K562 (cell line): ENCODE measurements around the gene ZNF566. TPM values are rescaled to one million over a fixed set of nuclear protein-coding genes. Genes with fewer than 3 reads are reported as not detected.

Experiments used
- ATAC-seq: fragments of 200-7000 bp; cut with Tn5 transposase; 3 replicates; pipeline ENCODE4 v1.9.1; 2020; ENCODE audit warnings: moderate library complexity
- Bru-seq: library from RNA; stranded (reverse); fragments of 400-500 nt; gene quantifications from one replicate; lab custom pipeline; 2021; lab: Mats Ljungman, UMichigan
- BruChase-seq, 2 experiments: library from RNA; stranded (reverse); fragments of 400-500 nt; gene quantifications; one replicate each; lab custom pipeline; 2021; lab: Mats Ljungman, UMichigan
- BruUV-seq: library from RNA; stranded (reverse); fragments of 400-500 nt; replicated peaks from 2 replicates; lab custom pipeline; 2021; lab: Mats Ljungman, UMichigan
- CTCF ChIA-PET: fragments of 300-600 bp; formaldehyde crosslinking; extraction: SDS; loops from one replicate; lab custom pipeline; 2021; ENCODE audit warnings: low intra/inter-chr PET ratio; lab: Yijun Ruan, JAX
- POLR2A ChIA-PET: fragments of 300-600, 350-650 bp; sonication (Branson Sonifier 250); formaldehyde crosslinking; extraction: SDS; loops from one replicate; lab custom pipeline; 2021; ENCODE audit warnings: antibody characterized with exemption, inconsistent platforms; lab: Yijun Ruan, JAX
- DNase-seq, 4 experiments: peaks; one replicate each; pipeline versions ENCODE4 v3.0.0 to v3.0.0-alpha.2; 2011 to 2018; ENCODE audit warnings: low spot score in 3 of 4, mixed read lengths in 3 of 4; ENCODE audit errors: extremely low read depth in 1 of 4
- FAIRE-seq: peaks from 2 replicates; lab custom pipeline; 2011; peaks lifted over from hg19 to GRCh38; lab: Jason Lieb, UNC
- H2AFZ ChIP-seq: 2 replicates; pipeline ENCODE4 v1.6.0; 2011; ENCODE audit warnings: low read depth, low read length, control low read depth, inconsistent platforms
- H3K27ac ChIP-seq: fragments of 200-600 bp; 3 replicates; pipeline ENCODE4 v1.8.0; 2011; ENCODE audit warnings: low read depth, mild to moderate bottlenecking, control low read depth, inconsistent platforms, low read length, moderate library complexity, mixed read lengths; ENCODE audit errors: extremely low read depth
- H3K27me3 ChIP-seq, 2 experiments: fragments of 300-600 bp in 1 of 2; 2 replicates in 1 of 2; 3 replicates in 1 of 2; pipeline versions ENCODE4 v1.6.0 to v1.8.0; 2011; ENCODE audit warnings: inconsistent platforms in 2 of 2, low read length in 2 of 2, mild to moderate bottlenecking in 1 of 2, mixed read lengths in 1 of 2, moderate library complexity in 1 of 2; ENCODE audit not compliant: control insufficient read depth in 2 of 2, insufficient read depth in 2 of 2
- H3K36me3 ChIP-seq: fragments of 300-600 bp; 3 replicates; pipeline ENCODE4 v1.8.0; 2011; ENCODE audit warnings: mild to moderate bottlenecking, low read length, inconsistent platforms; ENCODE audit not compliant: control insufficient read depth, insufficient read depth
- H3K4me1 ChIP-seq, 2 experiments: fragments of 200-600 bp in 1 of 2; replicated peaks in 1 of 2; 2 replicates in 1 of 2; 3 replicates in 1 of 2; pipeline versions ENCODE4 v1.5.1 to v1.8.0; 2011; ENCODE audit warnings: inconsistent platforms in 2 of 2, low read length in 2 of 2, mild to moderate bottlenecking in 1 of 2, mixed read lengths in 1 of 2, moderate library complexity in 1 of 2; ENCODE audit not compliant: control insufficient read depth in 2 of 2, insufficient read depth in 2 of 2
- H3K4me2 ChIP-seq: 2 replicates; pipeline ENCODE4 v1.6.1; 2011; ENCODE audit warnings: low read length, control low read depth, inconsistent platforms, mixed read lengths; ENCODE audit not compliant: insufficient read depth
- H3K4me3 ChIP-seq: fragments of 200-600 bp; sonication (generic), shearing (Covaris generic); 2 replicates; pipeline ENCODE4 v1.5.1; 2016; ENCODE audit warnings: control low read depth, inconsistent platforms
- H3K79me2 ChIP-seq: fragments of 200-600 bp; 3 replicates; pipeline ENCODE4 v1.8.0; 2011; ENCODE audit warnings: low read length, inconsistent platforms; ENCODE audit not compliant: control insufficient read depth, insufficient read depth
- H3K9ac ChIP-seq, 2 experiments: 2 replicates each; pipeline versions ENCODE4 v1.6.0 to v1.6.1; 2011; ENCODE audit warnings: low read depth in 2 of 2, low read length in 2 of 2, control low read depth in 1 of 2, inconsistent platforms in 1 of 2, mild to moderate bottlenecking in 1 of 2, mixed read lengths in 1 of 2; ENCODE audit not compliant: insufficient read depth in 1 of 2
- H3K9me1 ChIP-seq: one replicate; pipeline ENCODE4 v1.6.0; 2011; ENCODE audit warnings: inconsistent platforms, mild to moderate bottlenecking, low read length, moderate library complexity; ENCODE audit not compliant: control insufficient read depth, insufficient read depth
- H3K9me3 ChIP-seq: replicated peaks from 2 replicates; pipeline ENCODE4 v1.5.1; 2011; ENCODE audit warnings: low read depth, low read length, inconsistent platforms; ENCODE audit not compliant: control insufficient read depth, insufficient read depth
- H4K20me1 ChIP-seq: replicated peaks from 2 replicates; pipeline ENCODE4 v1.6.1; 2011; ENCODE audit warnings: low read length, inconsistent platforms, mixed read lengths; ENCODE audit not compliant: control insufficient read depth, insufficient read depth
- CBX5 ChIP-seq: IDR thresholded peaks from 2 replicates; pipeline ENCODE4 v1.6.1; 2014; ENCODE audit warnings: low read depth, borderline replicate concordance
- DDX20 ChIP-seq: fragments of 450-650 bp; IDR thresholded peaks from 2 replicates; pipeline ENCODE4 v1.6.1; 2016; ENCODE audit warnings: missing genetic modification characterization, low read depth, mild to moderate bottlenecking, missing compliant biosample characterization, moderate library complexity
- EGR1 ChIP-seq: fragments of 450-650 bp; conservative IDR thresholded peaks from 2 replicates; pipeline ENCODE4 v1.6.1; 2017; ENCODE audit warnings: mild to moderate bottlenecking
- FOS ChIP-seq: IDR thresholded peaks from 3 replicates; pipeline ENCODE4 v1.6.1; 2011; ENCODE audit not compliant: insufficient read length; ENCODE audit errors: extremely low read depth
- HDAC8 ChIP-seq: fragments of 450-650 bp; IDR thresholded peaks from 2 replicates; pipeline ENCODE4 v1.6.1; 2016; ENCODE audit warnings: mild to moderate bottlenecking, missing genetic modification characterization, moderate library complexity, missing compliant biosample characterization
- KLF1 ChIP-seq: fragments of 450-650 bp; IDR thresholded peaks from 2 replicates; pipeline ENCODE4 v1.6.1; 2016; ENCODE audit warnings: missing genetic modification characterization, missing compliant biosample characterization
- LARP7 ChIP-seq: fragments of 450-650 bp; IDR thresholded peaks from 2 replicates; pipeline ENCODE4 v1.6.1; 2016
- MXI1 ChIP-seq: IDR thresholded peaks from 2 replicates; pipeline ENCODE4 v1.6.1; 2011; ENCODE audit warnings: low read depth, mild to moderate bottlenecking, improper control_type of control experiment, low read length
- PTBP1 ChIP-seq: fragments of 200-400 bp; formaldehyde crosslinking; IDR thresholded peaks from 2 replicates; pipeline ENCODE4 v1.6.1; 2017; ENCODE audit warnings: low read depth, low read length
- THRAP3 ChIP-seq: fragments of 450-650 bp; IDR thresholded peaks from 2 replicates; pipeline ENCODE4 v1.6.1; 2016; ENCODE audit warnings: mild to moderate bottlenecking, inconsistent platforms, borderline replicate concordance
- TRIM24 ChIP-seq, 2 experiments: fragments of 450-650 bp; IDR thresholded peaks; 2 replicates each; pipeline ENCODE4 v1.6.1; 2016
- ZNF253 ChIP-seq: fragments of 250-450 bp; sonication (Bioruptor Pico); conservative IDR thresholded peaks from 2 replicates; pipeline ENCODE4 v1.6.1; 2021; ENCODE audit warnings: mild to moderate bottlenecking
- ZNF644 ChIP-seq: fragments of 200-800 bp; sonication (Bioruptor generic); IDR thresholded peaks from 2 replicates; pipeline ENCODE4 v1.6.1; 2016; ENCODE audit warnings: low read depth, missing genetic modification characterization, missing compliant biosample characterization
- ZNF696 ChIP-seq: fragments of 250-450 bp; sonication (Bioruptor Pico); conservative IDR thresholded peaks from 2 replicates; pipeline ENCODE4 v1.4.0; 2020; ENCODE audit warnings: mild to moderate bottlenecking, moderate library complexity
- WGBS: fragments of 100-300 bp; shearing (Covaris generic); methylation state at CpG from one replicate; pipeline ENCODE4 v1.1.6; 2016; ENCODE audit warnings: low coverage, mixed read lengths; ENCODE audit not compliant: insufficient coverage; ENCODE audit errors: missing lambda C conversion rate; 5-methylcytosine and 5-hydroxymethylcytosine counted together
- in situ Hi-C: fragments of 300-500 bp; cut with MboI; formaldehyde crosslinking; loops from 4 replicates; pipeline ENCODE4 v1.15.0; 2018; ENCODE audit warnings: inconsistent platforms, mixed read lengths
- intact Hi-C: fragments of 100-400 bp; cut with micrococcal nuclease; formaldehyde crosslinking; loops from 2 replicates; pipeline ENCODE4 v1.14.2; 2022
- long read RNA-seq, 3 experiments: library from polyadenylated mRNA in 2 of 3; library from RNA in 1 of 3; unstranded in 2 of 3; stranded (forward) in 1 of 3; transcript quantifications; one replicate each; pipeline ENCODE4 v2.0.0, GENCODE V29; 2019 to 2022
- polyA minus RNA-seq, 3 experiments: library from RNA; depleted of rRNA, polyadenylated mRNA; stranded (reverse); fragments of >200 nt; gene quantifications; 2 replicates each; pipeline ENCODE4 v1.2.3, GENCODE V29; 2011
- polyA plus RNA-seq, 8 experiments: library from polyadenylated mRNA; depleted of rRNA in 4 of 8; stranded (reverse) in 5 of 8; unstranded in 3 of 8; fragments of >200 nt; fragmentation: Nextera tagmentation in 2 of 8; fragmentation: Illumina TruSeq in 1 of 8; extraction: Ambion mirVana in 2 of 8; extraction: Trizol in 1 of 8; gene quantifications; 2 replicates each; pipeline versions ENCODE4 v1.2.1 to v1.2.3, GENCODE V29; 2011 to 2014; ENCODE audit warnings: inconsistent platforms in 1 of 8, missing spikeins in 1 of 8
- total RNA-seq, 7 experiments: library from RNA; depleted of rRNA in 6 of 7; stranded (reverse); fragments of >200 nt in 6 of 7; fragmentation: Illumina TruSeq in 2 of 7; extraction: Trizol in 2 of 7; gene quantifications; 2 replicates each; pipeline versions ENCODE4 v1.2.1 to v1.2.3, GENCODE V29; 2011 to 2021; ENCODE audit warnings: low replicate concordance in 1 of 7
- TF ChIP-seq, protein P1 (sequence below): sonication (generic); formaldehyde crosslinking; IDR thresholded peaks from 2 replicates; pipeline ENCODE4 v1.8.0; 2022; ENCODE audit warnings: missing genetic modification reagents, mild to moderate bottlenecking, borderline replicate concordance

The ZNF566 gene
- 29.0 and 62.2 TPM in 2 replicates for total RNA-seq (2011; cell fraction: chromatin; rRNA removed; ENCODE audit: low replicate concordance)
- total RNA-seq (2011; cell fraction: nucleolus; rRNA removed), result 16.2 and 17.6 TPM in 2 replicates
- total RNA-seq (2011; cell fraction: nucleoplasm; rRNA removed), result 33.0 and 39.2 TPM in 2 replicates
- 5.3 and 5.5 TPM in 2 replicates for total RNA-seq (2014; rRNA removed)
- 10.6 and 15.2 TPM in 2 replicates for total RNA-seq (2014; rRNA removed; fragmentation: Illumina TruSeq; extraction: Trizol)
- 6.3 and 7.6 TPM in 2 replicates for total RNA-seq (2015; rRNA removed; fragmentation: Illumina TruSeq; extraction: Trizol)
- 7.9 and 9.7 TPM in 2 replicates for total RNA-seq (2021)
- 9.0 and 11.4 TPM in 2 replicates for polyA plus RNA-seq (2011; rRNA removed)
- 5.0 and 6.5 TPM in 2 replicates for polyA plus RNA-seq (2011; cell fraction: cytosol; rRNA removed)
- 4.9 and 6.1 TPM in 2 replicates for polyA plus RNA-seq (2011; cell fraction: nucleus; rRNA removed)
- 5.5 and 5.6 TPM in 2 replicates for polyA plus RNA-seq (2012)
- polyA plus RNA-seq (2014; fragmentation: Illumina TruSeq; extraction: Trizol), result 6.2 and 8.4 TPM in 2 replicates
- 10 to 100 TPM in 1 of 2 experiments, 1 to 10 TPM in 1; 9.9 to 11.2 TPM for polyA plus RNA-seq (2014; fragmentation: Nextera tagmentation; extraction: Ambion mirVana)
- 8.0 and 9.8 TPM in 2 replicates for polyA plus RNA-seq (2014; rRNA removed)
- polyA minus RNA-seq (2011; rRNA and poly(A)+ RNA removed), result 17.5 and 17.9 TPM in 2 replicates
- 2.7 and 6.7 TPM in 2 replicates for polyA minus RNA-seq (2011; cell fraction: cytosol; rRNA and poly(A)+ RNA removed)
- 8.3 and 13.0 TPM in 2 replicates for polyA minus RNA-seq (2011; cell fraction: nucleus; rRNA and poly(A)+ RNA removed)
- percentile 67 among the genes with signal in this experiment for Bru-seq, nascent RNA
- percentile 78 among the genes with signal in this experiment for BruChase-seq, experiment 1, labeled RNA remaining after a 2-hour chase
- BruChase-seq, experiment 2, labeled RNA remaining after a 6-hour chase, result percentile 73 among the genes with signal in this experiment
- long read RNA-seq, experiment 1, partial matches to known transcripts, result 1 of 18 reads
- long read RNA-seq, experiment 1, other reads (novel, unspliced or antisense), result 9 of 18 reads
- long read RNA-seq, experiment 2, partial matches to known transcripts, result 2 of 6 reads
- long read RNA-seq, experiment 2, other reads (novel, unspliced or antisense), result 4 of 6 reads
- long read RNA-seq, experiment 3, partial matches to known transcripts, result 0 of 6 reads
- long read RNA-seq, experiment 3, other reads (novel, unspliced or antisense), result 2 of 6 reads

DNA sequence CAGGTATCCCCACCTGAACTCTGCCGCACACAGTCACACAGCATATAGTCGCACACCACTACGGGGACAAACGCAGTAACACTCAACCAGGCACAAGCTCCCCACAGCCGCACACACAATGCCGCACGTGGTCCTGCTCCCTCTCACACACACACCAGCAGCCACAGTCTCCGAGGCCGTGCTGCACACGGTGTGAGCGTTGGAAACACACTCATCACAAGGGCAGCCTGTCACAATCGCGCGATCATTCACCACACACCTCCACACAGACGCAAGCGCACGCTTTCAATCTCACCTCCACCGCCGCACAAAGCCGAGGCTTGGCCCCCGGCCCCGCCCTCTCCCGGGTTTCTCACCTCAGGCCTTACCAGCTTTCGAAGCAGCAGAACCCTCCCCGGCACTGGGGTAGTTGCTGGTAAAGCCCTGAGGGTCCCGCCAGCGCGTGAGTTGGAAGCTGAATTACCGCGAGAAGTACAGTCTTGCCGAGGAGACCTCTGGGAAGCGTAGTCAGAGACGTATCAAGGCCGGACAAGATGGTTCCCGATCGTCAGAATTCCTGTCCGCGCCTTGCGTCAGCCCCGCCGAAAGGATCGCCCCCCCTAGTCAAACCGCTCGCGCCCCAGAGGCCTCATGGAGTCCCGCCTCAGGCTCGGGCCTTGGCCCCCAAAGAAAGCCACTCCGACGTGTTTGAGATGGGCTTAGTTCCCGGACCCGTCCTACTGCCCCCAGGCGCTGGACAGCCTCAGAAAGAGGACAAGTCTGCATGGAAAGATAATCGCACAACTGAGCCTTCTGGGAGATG, at the start of gene ZNF566:
Gene ZNF566 (minus strand): TSS at position 444 of the 802 bp plus-strand sequence. CDS start 13,004 bp downstream, outside the sequence.
- CTCF ChIA-PET, result interaction anchor here (0.5 kb wide), 1 partner anchor 299 kb away, joined by 4 read pairs; no protein-coding TSS in a partner anchor
- Histone ChIP-seq H3K79me2 (peaks cover 29% of the 10 kb centered on the region), H3K36me3 (no peaks in the 10 kb centered on the region), H3K4me1 (peaks cover 4 to 11% of the 10 kb centered on the region in 2 experiments; a peak in 3 of 5 replicates), H2AFZ (peak within 1 kb of the TSS; percentile 92), H3K9me3 (peaks cover 3% of the 10 kb centered on the region; the same call in 1 of the 2 replicates), H3K9ac (peak within 1 kb of the TSS; percentile 88 to 99), H3K9me1 (no peaks in the 10 kb centered on the region), H4K20me1 (no peaks in the 10 kb centered on the region), H3K4me2 (peak within 1 kb of the TSS; percentile 100), H3K27ac (peak within 1 kb of the TSS; percentile 91), H3K4me3 (peak within 1 kb of the TSS; percentile 57), H3K27me3 (no peaks in the 10 kb centered on the region)
- peak; percentile 97 for ATAC-seq
- POLR2A ChIA-PET, result interaction anchor here (0.6 to 2.4 kb wide), 22 partner anchors 9 to 353 kb away, joined by 3 to 11 read pairs (median 3); partner anchors contain the start of genes ZFP14, ZNF146, ZNF260 and ZNF567
- FAIRE-seq, result peak; percentile 97
- WGBS, result 1% methylated on average over 52 of the region's 53 CpGs
- BruUV-seq, result TSS peak; percentile 71
- intact Hi-C loops, result no loop called here
- in situ Hi-C loops, result no loop called here
- peak; percentile 90 to 95 (median 92) for DNase-seq
- TF ChIP-seq PTBP1, result peak; percentile 47; the same call in 1 of the 2 replicates
- TF ChIP-seq TRIM24 (IDR thresholded peaks at IDR 0.05), result no peak; a peak in 2 of 4 replicates
- no peak for TF ChIP-seq KLF1 (tag)
- TF ChIP-seq EGR1, result no peak
- no peak for TF ChIP-seq DDX20 (tag)
- no peak for TF ChIP-seq ZNF644 (tag)
- TF ChIP-seq LARP7, result peak; percentile 87; the same call in 1 of the 2 replicates
- TF ChIP-seq MXI1, result no peak
- no peak for TF ChIP-seq FOS
- 0 out of 2 replicates have a peak, but pooled peaks have one; percentile 23 for TF ChIP-seq HDAC8 (tag)
- TF ChIP-seq THRAP3, result 0 out of 2 replicates have a peak, but pooled peaks have one; percentile 77
- TF ChIP-seq, protein P1, sequence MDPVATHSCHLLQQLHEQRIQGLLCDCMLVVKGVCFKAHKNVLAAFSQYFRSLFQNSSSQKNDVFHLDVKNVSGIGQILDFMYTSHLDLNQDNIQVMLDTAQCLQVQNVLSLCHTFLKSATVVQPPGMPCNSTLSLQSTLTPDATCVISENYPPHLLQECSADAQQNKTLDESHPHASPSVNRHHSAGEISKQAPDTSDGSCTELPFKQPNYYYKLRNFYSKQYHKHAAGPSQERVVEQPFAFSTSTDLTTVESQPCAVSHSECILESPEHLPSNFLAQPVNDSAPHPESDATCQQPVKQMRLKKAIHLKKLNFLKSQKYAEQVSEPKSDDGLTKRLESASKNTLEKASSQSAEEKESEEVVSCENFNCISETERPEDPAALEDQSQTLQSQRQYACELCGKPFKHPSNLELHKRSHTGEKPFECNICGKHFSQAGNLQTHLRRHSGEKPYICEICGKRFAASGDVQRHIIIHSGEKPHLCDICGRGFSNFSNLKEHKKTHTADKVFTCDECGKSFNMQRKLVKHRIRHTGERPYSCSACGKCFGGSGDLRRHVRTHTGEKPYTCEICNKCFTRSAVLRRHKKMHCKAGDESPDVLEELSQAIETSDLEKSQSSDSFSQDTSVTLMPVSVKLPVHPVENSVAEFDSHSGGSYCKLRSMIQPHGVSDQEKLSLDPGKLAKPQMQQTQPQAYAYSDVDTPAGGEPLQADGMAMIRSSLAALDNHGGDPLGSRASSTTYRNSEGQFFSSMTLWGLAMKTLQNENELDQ (CRISPR knock-in tag), result no peak
- TF ChIP-seq CBX5, result no peak
- TF ChIP-seq ZNF696, result no peak
- no peak for TF ChIP-seq ZNF253 (CRISPR knock-in tag)
